Stimulated activated CD8-positive, alpha-beta memory T cell treated with anti-CD3 and anti-CD28 coated beads, Interleukin-4, amount 100 ng/mL, for 48 hours (primary cell): ENCODE measurements around the gene ZNF385B.

Experiments
- DNase-seq: peaks from one replicate; pipeline ENCODE4 v3.0.0-alpha.2; 2020

ZNF385B gene

DNA sequence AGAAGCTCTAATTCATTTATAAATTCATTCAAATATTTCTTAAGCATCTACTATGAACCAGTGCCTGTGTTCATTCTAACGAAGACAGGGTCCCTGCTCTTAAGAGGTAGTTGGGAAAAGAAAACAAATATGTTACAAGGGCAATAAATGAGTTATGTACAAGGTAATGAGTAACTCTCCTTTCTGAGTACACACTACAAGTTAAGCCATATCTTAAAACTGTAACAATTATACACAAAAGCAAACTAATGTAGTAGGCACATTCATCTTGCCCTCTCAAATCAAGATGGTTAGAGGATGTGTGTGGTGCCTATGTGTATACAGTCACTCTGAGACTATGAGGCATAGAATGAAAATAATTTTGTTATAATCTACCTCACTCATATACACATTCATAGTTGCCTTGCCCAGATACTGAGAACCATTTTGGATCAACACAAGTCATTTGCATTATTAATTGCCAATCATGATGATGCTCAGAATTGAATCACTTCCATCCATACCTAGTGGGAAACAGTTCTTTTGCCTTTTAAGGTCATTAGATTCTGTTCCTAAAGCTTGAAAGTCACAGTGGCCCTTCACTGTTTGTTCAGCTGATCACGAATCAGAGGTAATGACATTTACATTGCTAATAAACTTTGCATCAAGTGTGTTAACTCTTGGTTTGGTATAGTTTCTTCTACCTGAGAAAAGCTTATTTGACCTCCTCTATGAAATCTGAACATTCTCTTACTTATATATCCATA, 283.1 kb downstream of the ZNF385B start:
- DNase-seq = no peak

- no peak for DNase-seq
Measured at GRCh38 chr2:179574061-179574519, 287.3 kb downstream of the ZNF385B start.

DNA sequence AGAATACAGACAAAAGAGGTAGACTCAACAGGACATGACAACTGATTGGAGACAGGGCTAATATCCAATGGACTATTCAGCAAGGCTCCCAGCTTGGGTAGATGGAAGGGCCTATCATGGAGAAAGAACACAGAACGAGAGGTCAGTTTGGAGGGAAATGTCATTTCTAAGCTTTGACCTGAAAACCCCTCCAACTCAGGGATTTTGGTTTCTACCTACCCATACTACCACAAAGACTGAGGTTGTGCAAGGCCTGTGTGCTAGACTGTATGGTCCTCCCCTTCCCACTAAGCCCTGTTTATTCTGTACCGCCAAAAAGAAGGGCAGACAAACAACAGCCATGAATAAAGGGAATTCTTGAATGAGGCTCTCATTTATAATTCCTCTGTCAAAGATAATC, 288.9 kb downstream of the ZNF385B start:
- no peak for DNase-seq

DNA sequence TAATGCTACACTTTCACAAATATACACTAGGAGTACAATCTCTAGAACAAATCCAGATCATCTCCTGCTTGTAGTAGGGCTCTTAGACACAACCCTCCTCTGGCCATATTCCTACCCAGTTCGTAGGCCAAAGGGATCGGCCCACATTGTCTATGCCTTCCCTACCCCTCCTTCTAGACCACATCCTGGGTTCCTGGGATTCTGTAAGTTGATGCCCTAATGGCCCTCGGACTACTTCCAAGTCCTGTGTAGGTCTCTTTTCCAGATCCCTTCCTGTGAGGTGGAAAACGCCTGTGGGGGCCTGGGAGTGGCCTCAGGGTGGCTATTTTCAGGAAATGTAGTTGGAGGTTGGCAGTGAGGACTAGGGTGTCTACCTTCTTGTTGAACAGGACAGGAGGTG, 289.7 kb downstream of the ZNF385B start:
- no peak for DNase-seq

GRCh38 chr2:179571252-179571651, 290.2 kb downstream of the ZNF385B start:
- no peak for DNase-seq

DNA sequence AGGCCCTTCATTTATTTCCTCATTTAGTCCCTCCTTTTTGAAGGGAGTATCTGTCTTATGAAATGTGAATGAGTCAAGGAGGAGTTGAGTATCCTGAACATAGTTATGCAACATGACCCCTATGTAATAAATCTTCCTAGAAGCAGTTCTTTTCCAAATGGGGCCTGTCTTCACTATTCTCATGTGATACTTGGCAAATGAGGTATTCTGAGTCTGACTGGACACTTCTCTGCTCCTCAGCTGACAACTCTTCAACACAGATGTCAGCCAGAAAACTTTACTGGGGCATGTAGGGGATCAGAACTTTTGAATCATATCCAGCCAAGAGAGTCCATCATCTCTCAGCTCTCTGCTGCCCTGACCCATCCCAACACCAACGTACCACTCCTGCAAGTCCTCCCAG, 291.6 kb downstream of the ZNF385B start:
- no peak for DNase-seq

DNA sequence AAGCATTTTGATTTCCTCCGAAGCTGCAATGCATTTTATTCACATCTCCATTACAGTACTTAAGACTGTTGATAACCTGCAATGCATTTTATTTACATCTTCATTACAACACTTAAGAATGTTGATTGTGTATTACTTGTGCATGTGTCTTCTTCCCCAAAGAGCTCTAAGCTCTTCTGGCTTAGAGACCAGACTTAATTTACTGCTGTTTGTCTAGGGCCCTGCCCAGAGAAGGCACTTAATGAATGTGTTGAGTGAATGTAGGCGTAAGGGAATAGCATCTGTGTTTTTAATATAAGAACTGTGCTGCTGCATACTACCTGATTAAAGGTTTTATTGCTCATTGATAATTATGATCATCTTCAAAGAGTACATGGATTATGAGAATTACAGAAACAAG, 295.6 kb downstream of the ZNF385B start:
- no peak for DNase-seq

GRCh38 chr2:179562330-179562885, 299.0 kb downstream of the ZNF385B start:
- DNase-seq = no peak

DNA sequence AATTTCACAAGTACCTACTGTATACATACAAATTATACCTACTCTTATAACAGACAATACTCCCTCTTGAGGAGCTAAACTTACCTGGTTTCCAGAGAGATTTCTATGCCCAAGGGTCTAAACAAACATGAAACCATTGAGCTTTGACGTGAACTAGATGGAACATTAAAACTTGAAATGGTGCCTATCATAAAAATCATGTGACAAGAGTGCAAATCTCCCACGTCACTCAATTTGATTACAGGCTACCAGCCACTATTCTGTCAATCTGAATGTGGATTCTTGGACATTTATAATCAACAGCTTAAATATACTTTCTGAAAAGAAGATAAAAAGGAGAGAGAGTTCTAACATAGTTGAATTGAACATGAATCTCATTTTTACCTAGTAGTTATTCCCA, 299.7 kb downstream of the ZNF385B start:
- DNase-seq = no peak

- no peak for DNase-seq
Measured at GRCh38 chr2:179560257-179560735, 301.1 kb downstream of the ZNF385B start.

- DNase-seq = no peak
Measured at GRCh38 chr2:179559108-179559806, 302.2 kb downstream of the ZNF385B start.

- no peak for DNase-seq
Measured at GRCh38 chr2:179558010-179558934, 303.1 kb downstream of the ZNF385B start.

DNA sequence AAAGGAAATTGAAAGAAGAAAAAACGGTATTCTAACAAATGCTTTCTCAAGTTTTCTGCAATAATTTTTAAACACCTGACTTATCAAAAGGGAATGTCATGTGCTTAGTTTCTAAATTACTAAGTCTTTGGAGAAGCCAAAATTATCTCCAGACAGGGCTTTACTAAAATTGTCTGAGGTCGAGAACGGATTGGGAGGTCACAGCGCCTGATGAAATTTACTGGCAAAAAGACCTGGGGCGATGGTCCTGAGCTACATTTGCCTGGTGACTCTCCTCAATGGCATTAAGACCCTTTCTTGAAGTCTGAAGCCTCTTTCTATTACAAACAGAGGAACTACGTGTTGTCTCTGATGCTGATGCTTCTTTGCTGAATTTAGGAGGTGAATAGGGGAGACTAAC, 305.0 kb downstream of the ZNF385B start:
- DNase-seq = no peak

GRCh38 chr2:179555691-179556283, 305.6 kb downstream of the ZNF385B start:
- DNase-seq = no peak

GRCh38 chr2:179554639-179555386, 306.6 kb downstream of the ZNF385B start:
- DNase-seq = no peak

DNA sequence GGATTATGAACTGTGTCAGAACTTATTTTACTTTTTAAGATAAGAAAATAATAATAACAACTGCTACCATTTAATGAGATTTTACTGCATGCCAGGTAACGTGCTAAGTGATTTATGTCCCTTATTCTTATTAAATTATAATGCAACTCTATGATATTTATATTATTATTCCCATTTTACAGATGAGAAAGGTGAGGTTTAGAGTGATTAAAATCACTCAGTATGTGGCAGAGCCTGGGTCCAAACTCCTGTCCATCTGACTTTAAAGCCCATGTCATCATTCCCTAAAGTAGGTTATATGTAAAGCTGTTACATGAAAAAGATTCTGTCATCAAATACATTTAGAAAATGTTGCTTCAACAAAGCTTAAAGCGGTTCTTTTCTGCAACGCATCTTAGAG, 308.0 kb downstream of the ZNF385B start:
- DNase-seq = no peak

GRCh38 chr2:179551539-179552045, 309.8 kb downstream of the ZNF385B start:
- DNase-seq = no peak

- DNase-seq = no peak
Measured at GRCh38 chr2:179550849-179551248, 310.6 kb downstream of the ZNF385B start.

DNA sequence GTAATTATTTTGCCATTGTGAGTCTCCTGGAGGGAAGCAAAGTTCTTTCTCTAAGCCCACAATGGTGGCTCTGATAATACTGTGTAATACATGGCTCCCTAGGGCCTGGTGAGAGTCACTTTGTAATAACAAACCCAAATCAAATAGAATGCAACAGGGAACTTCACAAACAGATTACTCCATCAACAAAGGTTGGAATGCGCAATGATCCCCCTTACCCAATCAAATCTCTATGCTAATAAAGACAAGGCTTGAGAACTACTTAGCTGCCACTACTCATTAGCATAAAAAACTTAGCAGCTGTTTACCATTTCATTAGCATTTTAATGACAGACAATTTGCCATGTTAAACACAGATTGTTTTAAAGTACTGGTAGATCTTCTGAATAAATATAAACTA, 311.2 kb downstream of the ZNF385B start:
- no peak for DNase-seq

DNA sequence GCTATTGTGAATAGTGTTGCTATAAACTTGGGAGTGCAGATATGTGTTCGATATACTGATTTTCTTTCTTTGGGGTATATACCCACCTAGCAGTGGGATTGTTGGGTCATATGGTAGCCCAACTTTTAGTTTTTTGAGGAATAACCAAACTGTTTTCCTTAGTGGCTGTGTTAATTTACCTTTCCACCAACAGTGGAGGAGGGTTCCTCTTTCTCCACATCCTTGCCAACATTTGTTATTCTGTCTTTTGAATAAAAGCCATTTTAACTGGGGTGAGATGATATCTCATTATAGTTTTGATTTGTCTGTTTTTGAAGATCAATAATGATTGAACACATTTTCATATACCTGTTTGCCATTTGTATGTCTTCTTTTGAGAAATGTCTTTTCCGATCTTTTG, 314.8 kb downstream of the ZNF385B start:
- DNase-seq = no peak

GRCh38 chr2:179545024-179545423, 316.4 kb downstream of the ZNF385B start:
- no peak for DNase-seq
